M059J (cell line): ENCODE data around the gene NRCAM. TPM values are rescaled to one million over a fixed set of nuclear protein-coding genes. Genes with fewer than 3 reads are reported as not detected.
"Not testable (repeated sequence)": the region's sequence is repeated elsewhere in the genome, so short reads cannot be mapped to it uniquely, and the experiment has no call there.

ENCODE experiments used
- DNase-seq: peaks from one replicate; pipeline ENCODE4 v3.0.0-alpha.2; 2012; ENCODE audit warnings: low read depth
- total RNA-seq: library from RNA; depleted of rRNA; stranded (reverse); fragments of >200 nt; shearing (Covaris generic); gene quantifications from 2 replicates; pipeline ENCODE4 v1.2.3, GENCODE V29; 2014

NRCAM gene
- total RNA-seq, 1 experiment from 2014 or later: 0.49 TPM

DNA sequence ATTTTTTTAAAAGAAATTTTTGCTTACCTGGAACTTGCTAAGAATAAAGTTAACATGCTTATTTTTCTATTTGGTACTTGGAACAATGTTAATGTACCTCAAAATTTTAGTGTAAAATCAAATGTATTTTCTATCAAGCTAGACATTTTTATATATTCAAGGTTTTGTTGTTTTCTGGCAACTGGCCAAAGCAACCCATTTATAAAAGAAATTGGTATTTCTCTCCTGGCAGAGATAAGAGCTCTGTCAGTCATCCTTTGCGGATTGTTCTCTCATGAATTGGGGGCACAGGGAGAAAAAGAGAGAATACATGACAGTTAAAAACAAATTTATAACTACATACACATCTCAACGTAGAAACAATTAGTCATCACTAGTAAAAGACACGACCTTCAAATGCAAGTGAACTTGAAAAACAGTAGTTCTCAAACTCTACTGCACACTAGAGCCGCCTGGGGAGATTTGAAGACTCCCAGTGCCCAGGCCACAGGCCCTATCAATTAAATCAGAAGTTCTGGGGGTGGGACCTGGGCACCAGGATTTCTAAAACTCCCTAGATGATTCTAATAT lies 173.7 kb downstream of the NRCAM start:
- no peak for DNase-seq

GRCh38 chr7:108280136-108280535 lies 176.1 kb downstream of the NRCAM start:
- no peak for DNase-seq

- no peak for DNase-seq
Measured at GRCh38 chr7:108278776-108279175, 177.5 kb downstream of the NRCAM start.

DNA sequence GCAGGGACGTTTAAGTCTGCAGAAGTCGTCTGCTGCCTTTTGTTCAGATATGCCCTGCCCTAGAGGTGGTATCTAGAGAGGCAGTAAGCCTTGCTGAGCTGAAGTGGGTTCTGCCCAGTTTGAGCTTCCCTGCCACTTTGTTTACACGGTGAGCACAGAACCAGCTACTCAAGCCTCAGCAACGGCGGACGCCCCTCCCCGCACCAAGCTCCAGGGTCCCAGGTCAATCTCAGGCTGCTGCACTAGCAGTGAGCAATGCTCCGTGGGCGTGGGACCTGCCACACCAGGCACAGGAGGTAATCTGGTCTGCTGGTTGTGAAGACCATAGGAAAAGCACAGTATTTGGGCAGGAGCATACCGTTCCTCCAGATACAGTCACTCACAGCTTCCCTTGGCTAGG lies 178.0 kb downstream of the NRCAM start:
- DNase-seq: no peak

DNA sequence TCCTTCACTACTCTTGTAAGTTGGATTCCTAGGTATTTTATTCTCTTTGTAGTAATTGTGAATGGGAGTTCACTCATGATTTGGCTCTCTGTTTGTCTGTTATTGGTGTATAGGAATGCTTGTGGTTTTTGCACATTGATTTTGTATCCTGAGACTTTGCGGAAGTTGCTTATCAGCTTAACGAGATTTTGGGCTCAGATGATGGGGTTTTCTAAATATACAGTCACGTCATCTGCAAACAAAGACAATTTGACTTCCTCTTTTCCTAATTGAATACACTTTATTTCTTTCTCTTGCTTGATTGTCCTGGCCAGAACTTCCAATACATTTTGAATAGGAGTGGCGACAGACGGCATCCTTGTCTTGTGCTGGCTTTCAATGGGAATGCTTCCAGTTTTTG lies 181.8 kb downstream of the NRCAM start:
- DNase-seq: not testable (repeated sequence)

- not testable (repeated sequence) for DNase-seq
Measured at GRCh38 chr7:108272891-108273290, 183.3 kb downstream of the NRCAM start.

- DNase-seq: peak; percentile 89
Measured at GRCh38 chr7:108270385-108271015, 185.7 kb downstream of the NRCAM start.

GRCh38 chr7:108268200-108268820 lies 187.9 kb downstream of the NRCAM start:
- peak; percentile 56 for DNase-seq

GRCh38 chr7:108267615-108268014 lies 188.6 kb downstream of the NRCAM start:
- no peak for DNase-seq

DNA sequence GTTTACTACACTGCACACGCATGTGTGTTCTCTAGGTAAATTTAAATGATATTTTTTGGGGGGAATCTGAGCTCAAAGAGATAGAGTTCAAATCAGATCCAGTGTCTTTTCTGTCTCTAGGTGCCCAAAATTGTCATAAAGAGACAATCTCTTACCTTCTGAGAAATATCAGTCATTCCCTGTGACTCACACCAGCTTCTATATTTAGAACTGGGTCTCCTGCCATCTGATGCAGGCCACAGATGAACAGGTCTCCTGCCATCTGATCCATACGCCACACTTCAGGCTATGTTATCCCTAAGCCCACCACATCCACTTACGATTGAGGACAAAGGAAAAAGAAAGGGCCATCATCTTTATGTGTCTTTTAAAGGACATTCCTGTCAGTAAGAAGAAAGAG lies 189.7 kb downstream of the NRCAM start:
- peak; percentile 45 for DNase-seq

DNA sequence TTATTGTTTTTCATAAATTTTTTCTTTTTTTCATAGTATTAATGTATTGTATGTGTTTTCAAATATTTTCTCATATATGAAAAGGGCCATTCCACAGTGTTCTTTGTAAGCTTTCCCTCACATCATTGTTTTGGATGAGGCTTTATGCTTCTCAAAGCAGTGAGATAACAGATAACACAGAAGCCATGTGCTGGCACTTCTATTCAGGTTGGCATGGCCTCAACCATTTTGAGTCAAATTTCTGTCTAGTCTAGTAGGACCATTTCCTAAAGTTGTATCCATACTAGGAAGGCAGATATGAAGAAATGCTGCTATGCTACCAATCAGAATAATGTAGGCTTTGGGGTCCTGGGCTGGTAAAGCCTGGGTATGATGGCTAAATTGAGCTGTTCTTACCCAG lies 190.2 kb downstream of the NRCAM start:
- DNase-seq: no peak

- no peak for DNase-seq
Measured at GRCh38 chr7:108265007-108265406, 191.2 kb downstream of the NRCAM start.

DNA sequence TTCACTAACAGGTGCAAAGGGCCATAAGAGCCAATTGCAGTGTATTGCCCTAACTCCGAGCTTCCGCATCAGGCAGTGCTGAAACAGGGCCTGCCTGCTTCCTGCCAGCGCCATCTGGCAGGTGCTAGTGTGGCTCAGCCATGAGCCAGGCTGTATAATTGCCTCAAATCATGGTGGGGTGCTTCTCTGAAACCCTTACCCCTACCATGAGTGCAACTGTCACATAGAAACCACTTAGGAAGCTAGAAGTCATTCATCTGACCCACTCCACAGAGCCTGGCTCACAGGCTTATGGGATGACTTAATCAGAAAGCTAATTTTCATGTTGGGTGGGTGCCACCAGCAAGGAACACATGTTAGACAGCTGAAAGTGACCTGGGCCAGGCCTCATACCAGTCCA lies 192.8 kb downstream of the NRCAM start:
- DNase-seq: no peak

GRCh38 chr7:108261560-108262255 lies 194.5 kb downstream of the NRCAM start:
- DNase-seq: no peak

- DNase-seq: not testable (repeated sequence)
Measured at GRCh38 chr7:108259447-108259846, 196.8 kb downstream of the NRCAM start.

DNA sequence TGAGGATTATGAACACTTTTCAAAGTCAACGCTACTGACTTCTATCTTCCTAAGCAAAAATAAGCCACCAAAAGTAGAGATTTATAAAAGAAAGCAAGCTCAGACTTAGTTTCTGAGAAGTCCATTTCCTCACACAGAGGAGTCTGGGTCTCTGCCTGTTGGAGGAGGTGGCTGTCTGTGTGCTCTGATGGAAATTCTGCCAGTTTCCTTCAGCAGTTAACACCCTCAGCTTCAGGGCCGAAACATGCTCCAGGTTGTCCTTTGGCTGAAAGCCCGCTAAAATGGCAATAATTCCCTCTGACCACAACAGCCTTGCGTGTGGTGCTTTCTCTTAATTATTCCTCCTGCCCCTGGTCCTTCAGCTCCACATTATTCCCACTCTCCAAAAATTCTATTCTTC lies 198.3 kb downstream of the NRCAM start:
- DNase-seq: no peak

GRCh38 chr7:108254259-108254658 lies 202.0 kb downstream of the NRCAM start:
- no peak for DNase-seq

DNA sequence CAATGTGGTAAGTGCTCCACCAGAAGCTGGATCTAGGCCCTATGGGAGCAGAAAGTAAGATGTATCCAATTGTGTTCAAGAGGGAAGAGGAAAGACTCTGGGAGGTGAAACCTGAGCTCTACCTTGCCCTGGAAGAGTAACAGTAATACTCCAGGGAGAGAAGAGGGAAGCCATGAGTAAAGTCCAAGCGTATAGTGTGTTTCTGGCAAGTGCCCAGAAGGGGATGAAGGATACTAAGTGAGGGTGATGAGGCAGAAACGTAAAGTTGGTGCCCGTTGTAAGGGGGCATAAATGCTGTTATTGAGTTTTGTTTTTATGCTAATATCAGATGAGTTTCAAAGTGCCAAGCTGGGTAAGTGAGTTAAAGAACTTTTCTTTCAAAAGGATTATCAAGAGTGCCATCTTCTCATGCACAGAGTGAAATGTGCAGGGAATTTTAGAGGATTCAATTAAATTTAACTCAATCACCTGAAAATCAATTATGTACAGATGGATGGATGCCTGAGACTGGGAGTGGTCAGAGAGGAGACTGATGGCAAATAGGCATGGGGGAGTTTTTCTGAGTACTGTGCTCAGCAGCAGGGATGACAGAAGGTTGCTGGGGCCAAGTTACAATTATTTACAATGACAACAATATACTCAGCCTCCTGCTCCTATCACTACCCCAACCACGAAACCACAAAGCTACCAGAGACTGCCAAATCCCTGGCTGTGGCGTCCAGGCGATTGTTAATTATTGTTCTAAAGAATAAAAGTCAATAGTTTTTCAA lies 202.8 kb downstream of the NRCAM start:
- peak; percentile 77 for DNase-seq

GRCh38 chr7:108252177-108252576 lies 204.1 kb downstream of the NRCAM start:
- DNase-seq: no peak

GRCh38 chr7:108251700-108252099 lies 204.5 kb downstream of the NRCAM start:
- DNase-seq: no peak

DNA sequence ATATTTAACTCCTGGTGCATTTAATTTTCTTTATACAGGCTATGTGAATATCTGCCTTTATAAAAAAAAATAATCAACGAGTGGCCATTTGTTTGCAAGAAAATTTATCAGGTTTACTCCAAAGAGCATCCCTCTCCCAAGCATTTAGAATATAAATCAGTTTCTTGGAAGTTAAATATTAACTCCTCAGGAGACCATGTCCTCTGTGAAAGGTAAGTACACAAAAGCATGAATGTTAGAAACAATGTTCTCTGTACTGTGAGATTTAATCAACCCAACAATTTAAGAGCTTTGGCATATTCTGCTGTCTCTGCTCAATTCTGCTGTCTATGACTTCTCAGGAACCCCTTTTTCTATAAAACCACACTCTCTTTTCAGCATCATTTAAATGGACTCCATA lies 206.8 kb downstream of the NRCAM start:
- no peak for DNase-seq

DNA sequence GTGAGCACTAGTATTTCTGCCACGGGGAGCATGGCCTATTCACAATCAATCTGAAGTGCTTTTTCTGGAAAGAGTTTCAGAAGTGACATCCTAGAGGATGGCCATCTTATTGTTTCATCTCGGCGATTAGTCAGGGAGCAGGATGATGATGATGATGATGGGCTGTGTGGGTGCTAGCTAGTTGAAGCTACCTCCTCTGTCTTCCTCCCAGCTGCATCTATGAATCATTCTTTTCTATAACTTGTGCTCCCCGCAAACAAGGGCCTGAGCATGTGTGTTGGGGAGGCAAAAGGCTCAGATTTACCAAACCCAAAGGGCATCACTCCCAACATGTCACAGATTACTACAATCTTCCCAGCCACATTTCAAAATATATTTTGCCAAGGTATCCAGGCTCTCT lies 207.4 kb downstream of the NRCAM start:
- no peak for DNase-seq
